MM.1S (cell line): ENCODE data around the gene CCDC38.

Source experiments
- DNase-seq: peaks from one replicate; pipeline ENCODE4 v3.0.0-alpha.2; 2015
- H2AFZ ChIP-seq: fragments of 300-600 bp; sonication (generic); 2 replicates; pipeline ENCODE4 v1.6.0; 2016; ENCODE audit warnings: antibody characterized with exemption, low read length
- H3F3A ChIP-seq: fragments of 300-600 bp; sonication (generic); 2 replicates; pipeline ENCODE4 v1.6.1; 2016; ENCODE audit warnings: mild to moderate bottlenecking, antibody characterized with exemption, low read length, moderate library complexity, mixed read lengths; ENCODE audit not compliant: insufficient read depth
- H3K27ac ChIP-seq: fragments of 300-600 bp; sonication (generic); 2 replicates; pipeline ENCODE4 v1.5.1; 2016; ENCODE audit warnings: mild to moderate bottlenecking, low read length
- H3K27me3 ChIP-seq: fragments of 300-600 bp; sonication (generic); replicated peaks from 2 replicates; pipeline ENCODE4 v1.6.0; 2016; ENCODE audit warnings: low read length; ENCODE audit not compliant: insufficient read depth
- H3K36me3 ChIP-seq: fragments of 300-600 bp; sonication (generic); replicated peaks from 2 replicates; pipeline ENCODE4 v1.6.1; 2016; ENCODE audit warnings: mild to moderate bottlenecking, low read length, mixed read lengths; ENCODE audit not compliant: insufficient read depth
- H3K4me1 ChIP-seq: fragments of 300-600 bp; sonication (generic); 2 replicates; pipeline ENCODE4 v1.6.1; 2016; ENCODE audit warnings: low read length, mixed read lengths
- H3K4me2 ChIP-seq: fragments of 300-600 bp; sonication (generic); 2 replicates; pipeline ENCODE4 v1.6.0; 2016; ENCODE audit warnings: low read depth, low read length
- H3K4me3 ChIP-seq: fragments of 300-600 bp; sonication (generic); 2 replicates; pipeline ENCODE4 v1.5.1; 2016; ENCODE audit warnings: low read length, mixed read lengths
- H3K79me2 ChIP-seq: fragments of 300-600 bp; sonication (generic); 2 replicates; pipeline ENCODE4 v1.6.1; 2016; ENCODE audit warnings: mixed run types, low read length, mixed read lengths
- H3K9ac ChIP-seq: fragments of 300-600 bp; sonication (generic); 2 replicates; pipeline ENCODE4 v1.6.1; 2016; ENCODE audit warnings: low read length, mixed read lengths
- H3K9me2 ChIP-seq: fragments of 300-600 bp; sonication (generic); replicated peaks from 2 replicates; pipeline ENCODE4 v1.6.1; 2016; ENCODE audit warnings: mild to moderate bottlenecking, low read length, mixed read lengths; ENCODE audit not compliant: insufficient read depth
- H3K9me3 ChIP-seq: fragments of 300-600 bp; sonication (generic); replicated peaks from 2 replicates; pipeline ENCODE4 v1.6.1; 2016; ENCODE audit warnings: mild to moderate bottlenecking, low read length, mixed read lengths; ENCODE audit not compliant: insufficient read depth
- H4K20me1 ChIP-seq: fragments of 300-600 bp; sonication (generic); 2 replicates; pipeline ENCODE4 v1.6.1; 2016; ENCODE audit warnings: mild to moderate bottlenecking, low read length, moderate library complexity, mixed read lengths; ENCODE audit not compliant: insufficient read depth
- CTCF ChIP-seq: fragments of 300-600 bp; sonication (generic); IDR thresholded peaks from 2 replicates; pipeline ENCODE4 v1.5.1; 2016; ENCODE audit warnings: antibody characterized with exemption, low read length, mixed read lengths
- EZH2 ChIP-seq: fragments of 300-600 bp; sonication (generic); optimal IDR thresholded peaks from 2 replicates; pipeline ENCODE3; 2017; ENCODE audit warnings: low read depth, mild to moderate bottlenecking, antibody characterized with exemption, low read length, mixed read lengths
- EZH2phosphoT487 ChIP-seq: fragments of 300-600 bp; sonication (generic); IDR thresholded peaks from 2 replicates; pipeline ENCODE4 v1.6.1; 2018; ENCODE audit warnings: antibody characterized with exemption, low read length

CCDC38 gene

GRCh38 chr12:95962222-95962621, 19.8 kb upstream of the CCDC38 start:
- no peak overlapping the region for H3K4me3 ChIP-seq
- no peaks in the 10 kb centered on the region for H3K27me3 ChIP-seq
- no peaks in the 10 kb centered on the region for H3K9me2 ChIP-seq
- no peaks in the 10 kb centered on the region for H3F3A ChIP-seq
- H3K27ac ChIP-seq: no peak overlapping the region
- H3K9ac ChIP-seq: no peak overlapping the region
- H3K9me3 ChIP-seq: no peaks in the 10 kb centered on the region
- TF ChIP-seq EZH2 (no peak), CTCF (no peak), EZH2phosphoT487 (no peak)
- H3K36me3 ChIP-seq: no peaks in the 10 kb centered on the region
- H4K20me1 ChIP-seq: no peaks in the 10 kb centered on the region
- H3K79me2 ChIP-seq: no peaks in the 10 kb centered on the region
- H3K4me2 ChIP-seq: no peak overlapping the region
- no peak for DNase-seq
- no peaks in the 10 kb centered on the region for H3K4me1 ChIP-seq
- H2AFZ ChIP-seq: no peak overlapping the region

GRCh38 chr12:95960241-95960640, 17.8 kb upstream of the CCDC38 start:
- no peaks in the 10 kb centered on the region for H3K9me3 ChIP-seq
- TF ChIP-seq EZH2phosphoT487 (no peak), CTCF (no peak), EZH2 (no peak)
- H3K9ac ChIP-seq: no peak overlapping the region
- no peaks in the 10 kb centered on the region for H3K4me1 ChIP-seq
- DNase-seq: no peak
- no peak overlapping the region for H2AFZ ChIP-seq
- H3K4me3 ChIP-seq: no peak overlapping the region
- H3K4me2 ChIP-seq: no peak overlapping the region
- no peaks in the 10 kb centered on the region for H3K36me3 ChIP-seq
- H3K79me2 ChIP-seq: no peaks in the 10 kb centered on the region
- H3K9me2 ChIP-seq: no peaks in the 10 kb centered on the region
- H3K27ac ChIP-seq: no peak overlapping the region
- no peaks in the 10 kb centered on the region for H3F3A ChIP-seq
- no peaks in the 10 kb centered on the region for H4K20me1 ChIP-seq
- H3K27me3 ChIP-seq: no peaks in the 10 kb centered on the region

- DNase-seq: peak; percentile 17
- no peak overlapping the region for H2AFZ ChIP-seq
- H3F3A ChIP-seq: no peaks in the 10 kb centered on the region
- no peaks in the 10 kb centered on the region for H3K4me1 ChIP-seq
- H3K9ac ChIP-seq: no peak overlapping the region
- H3K4me2 ChIP-seq: no peak overlapping the region
- H3K9me3 ChIP-seq: no peaks in the 10 kb centered on the region
- no peaks in the 10 kb centered on the region for H4K20me1 ChIP-seq
- H3K4me3 ChIP-seq: no peak overlapping the region
- H3K36me3 ChIP-seq: no peaks in the 10 kb centered on the region
- TF ChIP-seq CTCF (peak; percentile 11; the same call in 1 of the 2 replicates), EZH2phosphoT487 (no peak), EZH2 (no peak)
- H3K27me3 ChIP-seq: no peaks in the 10 kb centered on the region
- no peaks in the 10 kb centered on the region for H3K9me2 ChIP-seq
- H3K79me2 ChIP-seq: no peaks in the 10 kb centered on the region
- H3K27ac ChIP-seq: no peak overlapping the region
Measured at GRCh38 chr12:95959107-95959506, 16.7 kb upstream of the CCDC38 start.
